Sigmoid colon (tissue), 7 donors: ENCODE data around the gene TRIM13. TPM values are rescaled to one million over a fixed set of nuclear protein-coding genes. Genes with fewer than 3 reads are reported as not detected.

Experiments
- DNase-seq: peaks from one replicate; pipeline ENCODE4 v3.0.0-alpha.2; 2019
- H3K27ac ChIP-seq, 4 donors: fragments of 200-600 bp; sonication (generic); one replicate each; pipeline ENCODE4 v1.5.1; 2016 to 2019; ENCODE audit warnings: mild to moderate bottlenecking in 1 of 4
- H3K27me3 ChIP-seq, 3 donors: fragments of 200-600 bp; sonication (generic); one replicate each; pipeline ENCODE4 v1.5.1; 2019; ENCODE audit warnings: mild to moderate bottlenecking in 1 of 3
- H3K36me3 ChIP-seq, 4 donors: fragments of 200-600 bp; sonication (generic); one replicate each; pipeline ENCODE4 v1.5.1; 2016 to 2019
- H3K4me1 ChIP-seq, 4 donors: fragments of 200-600 bp; sonication (generic); one replicate each; pipeline ENCODE4 v1.5.1; 2017 to 2019
- H3K4me3 ChIP-seq, 4 donors: fragments of 200-600 bp; sonication (generic); one replicate each; pipeline ENCODE4 v1.5.1; 2017 to 2019; ENCODE audit warnings: mild to moderate bottlenecking in 2 of 4, moderate library complexity in 1 of 4
- H3K9me3 ChIP-seq, 4 donors: fragments of 200-600 bp in 3 of 4; sonication (generic) in 3 of 4; one replicate each; pipeline versions ENCODE4 v1.5.1 to v1.6.1; 2013 to 2019
- CTCF ChIP-seq, 4 experiments: fragments of 450-650 bp in 3 of 4; fragments of 200-600 bp in 1 of 4; IDR thresholded peaks; one replicate each; pipeline ENCODE4 v1.5.1; 2016 to 2019; ENCODE audit warnings: antibody characterized with exemption in 4 of 4, mild to moderate bottlenecking in 3 of 4, moderate library complexity in 2 of 4
- EP300 ChIP-seq, 4 donors: sonication (generic); formaldehyde crosslinking; IDR thresholded peaks; one replicate each; pipeline ENCODE4 v1.6.1; 2017; ENCODE audit warnings: antibody characterized with exemption in 4 of 4
- POLR2A ChIP-seq, 2 donors: fragments of 450-650 bp; IDR thresholded peaks; one replicate each; pipeline ENCODE4 v1.6.1; 2016; ENCODE audit warnings: antibody characterized with exemption in 2 of 2, mild to moderate bottlenecking in 2 of 2, moderate library complexity in 2 of 2
- POLR2AphosphoS5 ChIP-seq, 4 donors: sonication (generic); formaldehyde crosslinking; IDR thresholded peaks; one replicate each; pipeline ENCODE4 v1.6.1; 2017; ENCODE audit warnings: antibody characterized with exemption in 4 of 4
- WGBS, 2 donors: extraction: QIAGEN DNeasy Blood & Tissue Kit; methylation state at CpG; one replicate each; pipeline ENCODE4 v1.1.7; 2013; 5-methylcytosine and 5-hydroxymethylcytosine counted together
- intact Hi-C: fragments of 100-400 bp; cut with DNase I; formaldehyde crosslinking; loops from one replicate; pipeline ENCODE4 v1.15.1; 2023
- polyA plus RNA-seq, 3 donors: library from polyadenylated mRNA; stranded (reverse); fragments of 200-250 nt; gene quantifications; one replicate each; pipeline ENCODE4 v1.2.3, GENCODE V29; 2013
- total RNA-seq, 4 donors: library from RNA; depleted of rRNA; stranded (reverse); fragments of >200 nt; gene quantifications; one replicate each; pipeline ENCODE4 v1.1.0, GENCODE V29; 2016
- donor health status: healthy with polysubstance abuse.
- donor health status: Bipolar disorder and iron deficiency.
- donor health status: healthy.

The TRIM13 gene
- total and polyA plus RNA-seq, 7 donors = 9.0 to 25.0 (median 17.5) TPM

DNA sequence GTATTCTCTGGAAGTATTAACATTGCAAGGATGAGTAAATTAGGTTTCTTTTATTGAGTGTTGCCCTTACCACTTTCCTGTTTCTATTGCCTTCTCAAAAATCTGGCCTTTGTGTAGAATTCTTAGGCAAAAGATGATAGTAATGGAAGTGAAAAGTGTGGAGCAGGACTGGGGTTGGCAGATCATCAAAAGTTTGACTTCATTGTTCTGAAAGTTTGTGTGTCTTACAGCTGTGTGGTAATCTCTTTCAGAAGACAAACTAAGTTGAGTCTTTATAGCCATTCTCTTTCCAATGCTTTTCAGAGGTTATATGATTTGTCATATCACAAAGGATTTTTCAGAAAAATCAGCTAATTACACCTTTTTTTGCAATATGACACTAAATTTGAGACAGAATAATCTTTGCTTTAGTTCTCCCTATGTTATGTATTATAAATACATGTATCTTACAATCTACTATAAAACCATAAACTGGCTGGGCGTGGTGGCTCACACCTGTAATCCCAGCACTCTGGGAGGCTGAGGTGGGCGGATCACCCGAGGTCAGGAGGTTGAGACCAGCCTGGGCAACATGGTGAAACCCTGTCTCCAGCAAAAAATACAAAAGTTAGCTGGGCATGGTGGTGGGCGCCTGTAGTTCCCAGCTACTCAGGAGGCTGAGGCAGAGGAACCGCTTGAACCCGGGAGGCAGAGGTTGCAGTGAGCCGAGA is 9.7 kb downstream of the TRIM13 start:
- TF ChIP-seq EP300 (IDR thresholded peaks at IDR 0.05) (no peak), CTCF (IDR thresholded peaks at IDR 0.05) (no peak)
- H3K4me3 ChIP-seq = no peak overlapping the region
- peak overlapping the region in 3 of 4 donors; percentile 12 to 22 (median 17) for H3K27ac ChIP-seq
- intact Hi-C loops = no loop called here
- H3K9me3 ChIP-seq = no peaks in the 10 kb centered on the region
- no peaks in the 10 kb centered on the region for H3K27me3 ChIP-seq
- peaks cover 0 to 48% (median 29%) of the 10 kb centered on the region in 4 donors for H3K4me1 ChIP-seq
- no peak for DNase-seq
- WGBS, 2 donors = 64 to 89% methylated on average over 7 of the region's 7 CpGs
- H3K36me3 ChIP-seq = peaks cover 0 to 22% (median 6%) of the 10 kb centered on the region in 4 donors

DNA sequence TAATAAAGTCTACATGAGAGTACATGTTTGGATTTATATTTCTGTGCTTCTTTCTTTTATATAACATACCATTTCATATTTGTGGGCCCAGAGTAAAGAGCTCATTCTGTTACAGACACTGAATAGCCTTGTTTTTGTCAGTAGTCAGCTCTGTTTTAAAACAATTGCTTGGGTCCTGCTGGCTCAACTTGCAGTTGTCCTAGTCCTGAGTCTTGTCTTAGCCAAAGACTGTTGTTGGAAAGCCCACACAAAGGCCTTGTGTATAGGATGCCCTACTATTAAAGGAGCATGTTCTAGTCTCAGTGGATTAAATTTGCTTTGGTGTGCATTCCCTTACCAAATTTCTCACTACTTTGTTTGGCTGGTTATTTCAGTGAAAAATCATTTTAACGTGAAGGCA is 14.6 kb downstream of the TRIM13 start:
- TF ChIP-seq POLR2A (IDR thresholded peaks at IDR 0.05) = no peak
- no peak for TF ChIP-seq POLR2AphosphoS5 (IDR thresholded peaks at IDR 0.05)
- TF ChIP-seq CTCF (IDR thresholded peaks at IDR 0.05) = no peak
- TF ChIP-seq EP300 (IDR thresholded peaks at IDR 0.05) = no peak
- Histone ChIP-seq H3K27me3 (no peaks in the 10 kb centered on the region), H3K4me3 (no peak overlapping the region), H3K27ac (no peak overlapping the region), H3K4me1 (peaks cover 0 to 32% (median 15%) of the 10 kb centered on the region in 4 donors), H3K9me3 (no peaks in the 10 kb centered on the region), H3K36me3 (peaks cover 0 to 34% (median 14%) of the 10 kb centered on the region in 4 donors)
- intact Hi-C loops = no loop called here
- WGBS, 2 donors = 87 to 95% methylated on average over 1 of the region's 1 CpG
- no peak for DNase-seq

- WGBS, 2 donors = 92 to 94% methylated on average over 6 of the region's 6 CpGs
- intact Hi-C loops = no loop called here
- peaks cover 0 to 29% (median 14%) of the 10 kb centered on the region in 4 donors for H3K36me3 ChIP-seq
- H3K9me3 ChIP-seq = no peaks in the 10 kb centered on the region
- peaks cover 0 to 34% (median 18%) of the 10 kb centered on the region in 4 donors for H3K4me1 ChIP-seq
- no peak for DNase-seq
- no peaks in the 10 kb centered on the region for H3K27me3 ChIP-seq
- no peak overlapping the region for H3K27ac ChIP-seq
- no peak overlapping the region for H3K4me3 ChIP-seq
- no peak for TF ChIP-seq POLR2A (IDR thresholded peaks at IDR 0.05)
- TF ChIP-seq EP300 (IDR thresholded peaks at IDR 0.05) = no peak
- no peak for TF ChIP-seq CTCF (IDR thresholded peaks at IDR 0.05)
- no peak for TF ChIP-seq POLR2AphosphoS5 (IDR thresholded peaks at IDR 0.05)
Measured at GRCh38 chr13:50012396-50013169, 15.7 kb downstream of the TRIM13 start.

GRCh38 chr13:50014386-50014785 is 17.5 kb downstream of the TRIM13 start:
- Histone ChIP-seq H3K4me3 (no peak overlapping the region), H3K9me3 (no peaks in the 10 kb centered on the region), H3K36me3 (peaks cover 0 to 35% (median 15%) of the 10 kb centered on the region in 4 donors), H3K27me3 (no peaks in the 10 kb centered on the region), H3K4me1 (peaks cover 0 to 39% (median 19%) of the 10 kb centered on the region in 4 donors), H3K27ac (peak overlapping the region in 2 of 4 donors; percentile 50 to 60)
- intact Hi-C loops = no loop called here
- no peak for DNase-seq
- WGBS, 2 donors = 93 to 97% methylated on average over 1 of the region's 1 CpG
- TF ChIP-seq POLR2A (IDR thresholded peaks at IDR 0.05) = no peak
- TF ChIP-seq CTCF (IDR thresholded peaks at IDR 0.05) = no peak
- no peak for TF ChIP-seq POLR2AphosphoS5 (IDR thresholded peaks at IDR 0.05)
- TF ChIP-seq EP300 (IDR thresholded peaks at IDR 0.05) = no peak
